ENCODE data around the gene RELA.

Gene RELA

DNA sequence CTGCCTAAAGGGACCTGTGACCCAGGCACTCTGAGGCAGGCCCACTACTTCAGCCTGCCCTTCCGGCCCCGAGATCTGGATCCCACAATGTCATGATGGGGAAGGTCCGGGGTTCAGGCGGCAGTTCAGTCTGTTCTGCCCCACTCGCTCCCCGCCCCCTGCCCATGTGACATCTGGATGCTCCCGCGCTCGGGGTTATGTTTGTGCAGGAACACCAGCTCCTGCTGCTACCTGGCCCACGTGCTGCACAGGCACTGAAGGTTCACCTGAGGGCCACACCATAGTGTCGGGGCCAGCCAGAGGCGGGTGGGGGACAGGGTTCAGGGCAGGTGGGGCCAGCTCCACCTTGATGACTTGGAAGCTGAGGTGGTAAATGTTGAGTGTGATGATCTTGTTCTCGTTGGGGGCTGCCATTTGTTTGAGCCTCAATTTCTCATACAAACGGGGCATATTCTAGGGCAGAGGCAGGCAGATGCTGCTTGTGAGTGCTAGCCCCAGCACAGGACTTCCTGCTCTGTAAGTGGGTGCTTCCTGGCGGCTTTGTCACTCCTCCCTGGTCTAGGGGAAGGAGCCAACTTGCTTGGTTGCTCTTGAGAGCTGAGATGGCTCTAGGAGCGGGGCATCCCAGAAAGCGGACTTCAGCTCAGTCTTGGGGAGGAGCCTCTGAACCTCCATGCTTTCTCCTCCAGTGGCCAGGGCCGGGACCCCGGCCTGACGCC is 29.2 kb downstream of the RELA start:
- DNase-seq (ENCODE audit: low read depth in 2 of 2) = no peak

DNA sequence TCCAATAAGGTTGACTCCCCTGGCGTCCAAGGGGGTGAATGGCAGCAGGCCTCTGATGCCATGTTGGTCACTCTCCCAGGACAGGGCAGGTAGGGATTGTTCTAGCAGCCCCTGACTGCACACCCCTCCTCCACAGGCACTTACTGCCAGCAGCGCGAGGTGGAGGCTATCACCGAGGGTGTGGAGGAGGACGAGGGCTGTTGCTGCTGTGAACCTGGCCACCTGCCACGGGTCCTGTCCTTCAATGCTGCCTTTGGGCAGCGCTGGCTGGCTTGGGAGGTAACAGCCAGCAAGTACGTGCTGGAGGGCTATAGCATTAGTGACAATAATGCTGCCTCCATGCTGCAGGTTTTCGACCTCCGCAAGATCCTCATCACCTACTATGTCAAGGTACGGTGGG is 32.5 kb downstream of the RELA start:
- DNase-seq (ENCODE audit: low read depth in 2 of 2) = no peak

DNA sequence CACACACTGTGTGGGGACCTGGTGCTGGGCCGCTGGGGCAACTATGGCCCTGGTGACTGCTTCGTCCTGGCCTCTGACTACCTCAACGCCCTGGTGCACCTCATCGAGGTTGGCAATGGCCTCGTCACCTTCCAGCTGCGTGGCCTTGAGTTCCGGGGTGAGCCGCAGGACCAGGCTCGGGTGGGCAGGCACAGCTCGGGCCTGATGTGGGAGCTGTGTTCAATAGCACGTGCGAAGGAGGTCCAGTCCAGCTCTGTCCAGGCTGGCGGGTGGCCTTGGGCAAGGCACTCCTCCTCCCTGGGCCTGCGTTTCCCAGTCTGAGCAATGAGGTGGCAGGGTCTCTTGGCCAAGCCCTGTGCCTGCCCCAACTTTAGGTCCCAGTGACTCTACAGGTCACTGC is 33.1 kb downstream of the RELA start:
- DNase-seq (ENCODE audit: low read depth in 2 of 2) = no peak

DNA sequence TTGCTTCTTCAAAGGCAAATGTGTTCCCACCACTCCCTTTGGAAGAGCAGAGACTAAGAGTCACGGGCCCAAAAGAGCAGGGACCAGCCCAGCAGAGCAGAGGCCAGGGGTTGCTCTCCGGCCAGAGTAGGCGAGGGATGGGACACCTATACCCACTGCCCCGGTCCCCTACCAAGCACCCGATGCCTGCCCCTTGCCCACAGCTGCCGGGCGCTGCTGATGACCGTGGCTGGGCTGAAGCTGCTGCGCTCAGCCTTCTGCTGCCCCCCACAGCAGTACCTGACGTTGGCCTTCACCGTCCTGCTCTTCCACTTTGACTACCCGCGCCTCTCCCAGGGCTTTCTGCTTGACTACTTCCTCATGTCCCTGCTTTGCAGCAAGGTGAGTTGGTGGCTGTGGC is 35.5 kb downstream of the RELA start:
- DNase-seq (ENCODE audit: low read depth in 2 of 2) = no peak

DNA sequence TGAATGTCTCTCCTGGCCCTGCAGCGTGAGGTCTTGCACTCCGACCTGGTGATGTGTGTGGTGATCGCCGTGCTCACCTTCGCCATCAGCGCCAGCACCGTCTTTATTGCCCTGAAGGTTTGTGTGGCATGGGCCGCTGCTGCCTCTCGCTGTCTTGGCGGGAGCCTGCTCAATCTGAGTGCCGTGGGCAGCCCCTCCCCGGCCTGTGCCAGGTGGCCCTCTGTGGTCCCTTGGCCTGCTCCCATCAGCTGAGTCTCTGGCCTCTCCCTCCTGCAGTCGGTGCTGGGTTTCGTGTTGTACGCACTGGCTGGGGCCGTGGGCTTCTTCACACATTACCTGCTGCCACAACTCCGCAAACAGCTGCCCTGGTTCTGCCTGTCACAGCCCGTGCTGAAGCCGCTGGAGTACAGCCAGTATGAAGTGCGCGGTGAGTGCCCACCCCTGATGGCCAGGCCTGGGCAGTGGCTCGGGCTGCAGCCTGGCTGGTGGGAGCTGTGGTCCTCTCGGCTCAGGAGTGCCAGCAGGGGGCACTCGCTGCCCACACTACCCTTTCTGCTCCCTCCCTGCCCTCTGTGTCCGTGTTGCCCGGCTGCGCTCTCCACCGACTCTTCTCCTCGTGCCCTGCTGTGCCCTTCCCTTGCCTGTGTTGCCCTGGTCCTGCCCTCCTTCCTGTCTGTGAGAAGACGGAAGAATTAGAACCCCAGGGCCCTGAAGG is 36.9 kb downstream of the RELA start:
- peak; percentile 32 to 36 for DNase-seq (ENCODE audit: low read depth in 2 of 2)

DNA sequence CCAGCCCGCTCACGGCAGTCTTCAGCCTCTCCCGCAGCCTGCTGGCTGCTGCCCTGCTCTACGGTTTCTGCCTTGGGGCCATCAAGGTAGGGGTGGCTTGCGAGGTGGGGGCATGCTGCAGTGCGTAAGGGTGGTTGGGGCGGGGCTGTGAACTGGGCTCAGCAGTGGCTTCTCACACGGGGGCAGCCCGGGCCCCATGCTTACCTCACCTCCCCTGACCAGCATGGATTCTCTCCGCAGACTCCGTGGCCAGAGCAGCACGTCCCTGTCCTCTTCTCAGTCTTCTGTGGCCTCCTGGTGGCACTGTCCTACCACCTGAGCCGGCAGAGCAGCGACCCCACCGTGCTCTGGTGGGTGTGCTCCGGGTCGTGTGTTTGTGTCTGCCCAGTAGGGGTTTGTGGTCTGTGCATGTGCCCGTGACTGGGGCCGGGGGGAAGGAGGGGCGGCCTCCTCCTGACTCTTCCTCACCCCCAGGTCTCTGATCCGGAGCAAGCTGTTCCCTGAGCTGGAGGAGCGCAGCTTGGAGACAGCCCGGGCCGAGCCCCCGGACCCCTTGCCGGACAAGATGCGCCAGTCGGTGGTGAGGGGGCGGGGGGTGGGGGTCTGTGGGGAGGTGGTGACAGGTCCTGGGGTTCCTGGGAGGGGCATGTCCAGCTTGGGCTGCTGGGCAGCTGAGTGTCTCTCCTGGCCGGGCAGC is 37.6 kb downstream of the RELA start:
- DNase-seq (ENCODE audit: low read depth in 2 of 2) = no peak

DNA sequence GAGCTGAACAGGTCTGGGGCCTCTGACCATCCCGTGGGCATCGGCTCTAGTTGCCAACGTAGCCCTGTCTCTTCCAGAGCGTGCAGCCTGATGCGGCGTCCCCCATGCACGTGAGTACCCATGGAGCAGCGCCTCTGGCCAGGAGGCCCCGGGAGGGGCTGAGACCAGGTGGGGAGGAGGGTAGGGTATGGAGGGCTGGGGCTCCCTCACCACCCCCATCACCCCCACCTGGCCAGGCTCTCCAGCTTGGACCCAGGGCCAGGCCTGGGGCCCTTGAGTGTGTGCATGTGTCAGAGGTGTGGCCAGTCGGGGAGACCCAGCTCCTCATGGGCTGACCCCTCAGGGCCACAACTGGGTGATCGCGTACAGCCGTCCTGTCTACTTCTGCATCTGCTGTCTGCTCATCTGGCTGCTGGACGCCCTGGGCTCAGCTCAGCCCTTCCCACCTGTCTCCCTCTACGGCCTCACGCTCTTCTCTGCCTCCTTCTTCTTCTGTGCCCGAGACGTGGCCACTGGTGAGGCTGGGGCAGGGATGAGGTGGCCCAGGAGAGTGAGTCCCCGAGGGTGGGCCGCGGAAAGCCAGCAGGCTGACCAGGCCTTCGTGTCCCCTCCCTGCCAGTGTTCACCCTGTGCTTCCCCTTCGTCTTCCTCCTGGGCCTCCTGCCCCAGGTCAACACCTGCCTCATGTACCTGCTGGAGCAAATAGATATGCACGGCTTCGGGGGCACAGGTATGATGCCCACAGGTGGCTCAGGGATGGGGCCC is 38.7 kb downstream of the RELA start:
- DNase-seq (ENCODE audit: low read depth in 2 of 2) = no peak

DNA sequence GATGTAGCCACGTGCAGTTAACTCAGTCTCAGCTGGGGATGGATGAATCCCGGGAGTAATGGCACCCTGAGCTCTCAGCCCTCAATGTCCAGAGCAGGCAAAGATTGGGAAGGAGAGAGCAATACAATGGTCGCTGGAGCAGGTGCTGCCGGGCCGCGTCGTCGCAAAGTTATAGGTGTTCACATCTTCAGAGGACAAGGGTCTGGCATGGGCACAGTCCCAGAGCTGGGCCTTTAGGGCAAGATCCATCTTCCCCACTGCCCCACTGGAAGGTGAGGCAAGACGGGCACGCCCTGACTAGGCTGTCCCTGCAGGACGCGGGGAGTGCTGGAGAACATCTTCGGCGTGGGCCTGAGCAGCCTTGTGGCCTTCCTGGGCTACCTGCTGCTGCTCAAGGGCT is 39.5 kb downstream of the RELA start:
- no peak for DNase-seq (ENCODE audit: low read depth in 2 of 2)

DNA sequence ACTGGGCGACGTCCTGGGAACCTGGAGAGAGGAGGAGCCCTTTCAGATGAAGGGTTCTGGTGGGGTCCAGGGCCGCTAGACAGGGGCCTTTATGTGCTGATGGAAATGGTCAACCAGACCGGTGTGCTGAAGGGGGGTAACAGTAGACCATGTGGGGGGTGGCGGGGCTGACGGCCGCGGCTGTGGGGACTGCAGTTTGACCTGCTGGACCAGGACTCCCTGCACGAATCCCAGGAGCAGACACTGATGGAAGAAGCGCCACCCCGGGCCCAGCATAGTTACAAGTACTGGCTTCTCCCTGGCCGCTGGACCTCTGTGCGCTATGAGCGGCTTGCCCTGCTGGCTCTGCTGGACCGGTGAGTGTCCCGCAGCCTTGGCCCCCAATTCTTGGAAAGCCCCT is 40.7 kb downstream of the RELA start:
- no peak for DNase-seq (ENCODE audit: low read depth in 2 of 2)

DNA sequence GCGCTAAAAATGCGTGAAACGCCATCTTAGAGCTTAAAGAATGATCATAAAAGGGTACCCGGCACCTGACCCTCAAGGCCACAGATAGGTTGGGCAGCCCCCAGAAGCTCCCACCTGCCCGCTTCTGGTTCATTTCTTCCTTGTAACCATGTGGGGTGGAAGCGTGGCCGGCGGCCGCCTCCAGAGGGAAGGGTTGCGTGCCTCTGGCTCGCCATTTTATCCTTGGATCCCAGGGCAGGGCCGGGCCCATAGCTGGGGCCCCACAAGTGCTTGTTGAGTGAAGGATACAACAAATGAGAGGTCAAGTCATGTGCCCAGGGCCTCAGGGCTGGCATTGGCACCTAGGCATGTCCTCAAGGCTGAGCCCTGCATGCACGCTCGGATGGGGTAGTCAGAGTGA is 41.3 kb downstream of the RELA start:
- DNase-seq (ENCODE audit: low read depth in 2 of 2) = no peak

DNA sequence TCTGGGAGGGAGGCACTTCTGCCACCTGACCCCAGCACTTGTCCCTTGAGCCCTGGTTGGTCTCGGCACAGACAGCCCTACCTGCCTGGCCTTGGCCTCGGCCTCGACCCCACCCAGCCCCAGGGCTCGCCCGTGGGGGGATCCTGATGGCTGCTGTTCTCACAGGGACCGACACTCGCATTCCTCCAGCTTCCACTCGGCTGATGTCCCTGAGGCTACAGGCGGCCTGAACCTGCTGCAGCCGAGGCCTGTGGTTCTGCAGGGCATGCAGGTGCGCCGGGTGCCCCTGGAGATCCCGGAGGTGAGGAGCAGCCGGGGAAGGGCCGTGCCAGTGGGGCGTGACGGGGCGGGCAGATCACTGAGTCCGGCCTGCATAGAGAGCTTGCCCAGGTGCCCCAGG is 42.0 kb downstream of the RELA start:
- no peak for DNase-seq (ENCODE audit: low read depth in 2 of 2)

DNA sequence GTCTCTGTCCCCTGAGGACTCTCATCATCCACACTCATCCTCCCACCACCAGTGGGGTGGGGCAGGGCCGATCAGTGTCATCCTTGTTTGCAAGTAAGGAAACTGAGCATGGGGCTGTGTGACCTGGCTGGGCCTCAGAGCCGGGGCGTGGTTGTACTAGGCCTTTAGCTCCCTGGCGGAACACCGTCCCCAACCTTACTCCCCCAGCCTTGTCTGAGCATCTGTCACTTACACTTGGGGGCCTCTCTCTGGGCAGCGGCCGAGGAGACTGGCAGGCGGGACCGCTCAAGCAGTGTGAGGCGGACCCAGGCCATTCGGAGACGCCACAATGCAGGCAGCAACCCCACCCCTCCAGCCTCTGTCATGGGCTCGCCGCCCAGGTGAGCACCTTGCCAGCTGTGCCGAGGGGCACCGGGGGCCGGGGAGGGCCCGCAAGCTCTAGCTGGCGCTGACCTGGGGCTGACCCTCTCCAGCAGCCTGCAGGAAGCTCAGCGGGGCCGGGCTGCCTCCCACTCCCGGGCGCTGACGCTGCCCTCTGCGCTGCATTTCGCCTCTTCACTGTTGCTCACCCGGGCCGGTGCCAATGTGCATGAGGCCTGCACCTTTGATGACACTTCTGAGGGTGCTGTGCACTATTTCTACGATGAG is 43.3 kb downstream of the RELA start:
- no peak for DNase-seq (ENCODE audit: low read depth in 2 of 2)

DNA sequence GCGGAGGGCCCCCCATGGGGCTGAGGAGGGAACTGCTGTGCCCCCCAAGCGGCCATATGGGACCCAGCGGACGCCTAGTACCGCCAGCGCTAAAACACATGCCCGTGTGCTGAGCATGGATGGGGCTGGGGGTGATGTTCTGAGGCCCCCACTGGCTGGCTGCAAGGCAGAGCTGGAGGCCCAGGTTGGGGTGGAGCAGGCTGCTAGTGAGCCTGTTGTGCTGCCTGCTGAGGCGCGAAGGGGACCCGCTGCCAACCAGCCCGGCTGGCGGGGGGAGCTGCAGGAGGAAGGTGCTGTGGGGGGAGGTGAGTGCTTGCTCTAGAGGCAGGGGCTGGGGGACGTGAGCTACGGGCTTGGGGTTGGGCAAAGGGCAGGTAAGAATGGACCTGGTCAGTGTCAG is 44.0 kb downstream of the RELA start:
- no peak for DNase-seq (ENCODE audit: low read depth in 2 of 2)

DNA sequence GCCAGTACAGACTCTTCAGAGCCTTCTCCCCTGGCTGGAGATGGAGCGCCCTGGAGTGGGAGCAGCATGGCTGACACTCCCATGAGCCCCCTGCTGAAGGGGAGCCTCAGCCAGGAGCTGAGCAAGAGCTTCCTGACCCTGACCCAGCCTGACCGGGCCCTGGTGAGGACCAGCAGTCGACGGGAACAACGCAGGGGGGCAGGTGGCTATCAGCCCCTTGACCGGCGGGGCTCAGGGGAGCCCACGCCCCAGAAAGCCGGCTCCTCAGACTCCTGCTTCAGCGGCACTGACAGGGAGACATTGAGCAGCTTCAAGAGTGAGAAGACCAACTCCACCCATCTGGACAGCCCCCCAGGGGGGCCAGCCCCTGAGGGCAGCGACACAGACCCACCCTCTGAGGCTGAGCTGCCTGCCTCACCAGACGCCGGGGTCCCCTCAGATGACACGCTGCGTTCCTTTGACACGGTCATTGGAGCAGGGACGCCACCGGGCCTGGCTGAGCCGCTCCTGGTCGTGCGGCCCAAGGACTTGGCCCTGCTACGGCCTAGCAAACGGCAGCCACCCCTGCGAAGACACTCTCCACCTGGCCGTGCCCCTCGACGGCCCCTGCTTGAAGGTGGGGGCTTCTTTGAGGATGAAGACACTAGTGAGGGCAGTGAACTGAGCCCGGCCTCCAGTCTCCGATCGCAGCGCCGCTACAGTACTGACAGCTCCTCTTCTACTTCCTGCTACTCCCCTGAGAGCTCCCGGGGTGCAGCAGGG is 44.5 kb downstream of the RELA start:
- no peak for DNase-seq (ENCODE audit: low read depth in 2 of 2)

DNA sequence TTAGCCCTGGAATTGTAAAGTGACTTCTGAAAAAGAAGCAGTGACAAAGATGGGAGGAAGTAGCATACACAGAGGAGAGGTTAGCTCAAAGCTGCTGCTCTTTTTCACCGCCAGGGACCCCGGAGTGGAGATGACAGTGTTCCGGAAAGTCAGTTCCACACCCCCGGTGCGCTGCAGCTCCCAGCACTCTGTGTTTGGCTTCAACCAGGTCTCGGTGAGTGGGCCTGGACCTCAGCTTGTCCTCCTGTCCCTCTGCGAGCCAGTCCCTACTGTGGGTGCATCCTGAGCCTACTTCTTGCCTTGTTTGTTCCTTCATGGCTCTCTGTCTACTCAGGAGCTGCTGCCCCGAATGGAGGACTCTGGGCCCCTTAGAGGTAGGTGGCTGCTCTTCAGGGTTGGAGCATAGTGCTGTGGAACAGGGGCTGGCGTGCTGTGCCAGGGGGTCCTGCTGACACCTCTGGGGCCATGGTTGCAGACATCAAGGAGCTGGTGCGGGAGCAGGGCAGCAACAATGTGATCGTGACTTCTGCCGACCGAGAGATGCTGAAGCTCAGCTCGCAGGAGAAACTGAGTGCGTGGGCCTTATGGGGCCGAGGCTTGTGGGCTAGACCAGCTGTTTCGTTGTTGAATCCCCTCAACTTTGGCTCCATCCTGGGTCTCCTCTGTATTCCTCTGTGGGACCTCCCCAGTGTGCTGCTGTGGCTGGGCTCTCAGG is 45.4 kb downstream of the RELA start:
- DNase-seq (ENCODE audit: low read depth in 2 of 2) = no peak

DNA sequence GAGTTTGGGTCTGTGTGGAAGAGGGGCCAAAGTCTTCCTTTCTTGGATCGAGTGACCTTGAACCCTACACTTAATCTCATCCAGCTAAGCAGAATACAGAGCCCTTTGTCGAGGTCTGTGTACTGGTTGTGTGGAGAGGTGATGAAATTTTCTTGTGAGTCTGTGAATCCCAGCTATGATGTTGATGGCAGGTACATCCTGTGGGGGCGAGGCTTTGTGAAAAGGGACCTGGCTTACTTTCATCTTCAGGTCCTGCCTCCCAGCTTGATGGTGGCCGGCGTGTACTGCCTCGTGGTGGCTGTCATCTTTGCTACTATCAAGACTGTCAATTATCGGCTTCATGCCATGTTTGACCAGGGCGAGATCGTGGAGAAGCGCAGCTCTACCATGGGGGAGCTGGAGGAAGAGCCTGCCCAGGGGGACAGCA is 46.1 kb downstream of the RELA start:
- DNase-seq (ENCODE audit: low read depth in 2 of 2) = no peak

DNA sequence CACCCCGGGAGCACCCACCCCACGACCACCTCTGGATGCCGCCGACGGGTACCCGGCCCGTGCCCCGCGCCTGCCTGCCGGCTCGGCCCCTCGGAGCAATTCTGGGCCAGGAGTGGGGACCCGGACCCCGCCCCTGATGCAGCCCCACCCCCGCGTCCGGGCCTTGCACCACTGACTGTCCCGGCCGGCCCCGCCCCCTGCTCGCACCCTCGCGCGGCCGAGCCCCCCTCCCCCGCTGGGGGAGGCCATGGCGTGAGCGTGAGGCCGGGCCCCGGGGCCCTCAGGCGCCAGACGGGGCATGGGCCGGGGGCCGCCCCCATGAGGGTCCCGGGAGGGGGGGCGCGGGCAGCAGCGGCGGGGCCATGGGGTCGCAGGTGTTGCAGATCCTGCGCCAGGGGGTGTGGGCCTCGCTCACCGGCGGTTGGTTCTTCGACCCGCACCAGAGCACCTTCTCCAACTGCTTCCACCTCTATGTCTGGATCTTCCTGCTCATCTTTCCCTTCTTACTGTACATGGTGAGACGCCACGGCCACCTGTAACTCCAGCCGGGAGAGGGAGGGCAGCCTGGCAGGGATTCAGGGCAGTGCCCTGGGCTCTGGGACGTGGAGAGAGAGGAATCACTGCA is 46.7 kb downstream of the RELA start:
- peak in 1 of 2 donors; percentile 51 for DNase-seq (ENCODE audit: low read depth in 2 of 2)

DNA sequence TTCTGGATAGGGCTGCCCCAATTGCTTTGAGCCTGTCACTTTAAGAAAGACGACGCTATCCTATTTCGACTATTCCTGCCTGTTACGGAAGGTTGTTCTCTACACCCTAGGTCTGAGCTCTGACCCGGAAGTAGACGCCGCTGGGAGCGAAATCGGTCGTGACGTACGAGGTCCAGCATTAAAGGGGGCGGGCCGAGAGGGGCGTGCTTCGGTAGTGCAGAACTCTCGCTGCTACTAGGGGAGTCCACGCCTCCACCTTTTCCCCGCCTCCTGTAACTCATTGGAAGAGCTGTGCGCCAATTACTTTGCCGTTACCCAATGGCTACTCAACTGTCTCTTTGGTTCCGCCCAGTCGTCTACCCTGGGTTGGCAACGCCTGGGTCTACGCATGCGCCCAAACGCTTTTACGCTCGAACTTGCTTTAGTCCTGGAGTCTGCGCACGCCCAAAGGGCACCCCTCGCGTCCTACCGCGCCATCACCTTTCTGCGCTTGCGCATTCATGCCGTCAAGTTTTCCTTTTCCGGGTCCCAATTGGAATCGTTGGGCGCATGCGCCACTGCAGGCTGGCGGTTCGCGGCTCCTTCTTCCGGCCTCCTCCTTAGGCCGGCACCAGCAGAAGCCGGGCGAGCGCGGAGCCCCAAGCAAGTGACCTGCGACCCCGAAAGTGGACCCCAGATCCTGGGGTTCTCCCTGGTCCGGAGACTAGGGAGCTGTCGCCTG is 47.3 kb downstream of the RELA start, which contains the start of gene PCNX3:
TSS of gene PCNX3 (plus strand) at position 548 of the 721 bp plus-strand sequence. CDS start 536 bp downstream, outside the sequence.
- DNase-seq (ENCODE audit: low read depth in 2 of 2) = peak; percentile 98 to 100
